ENCODE measurements around the gene TAS2R60.
"Not testable (repeated sequence)": the region's sequence is repeated elsewhere in the genome, so short reads cannot be mapped to it uniquely, and the experiment has no call there.

The TAS2R60 gene

GRCh38 chr7:143444063-143444782, 970 bp downstream of the TAS2R60 start:
- DNase-seq: no peak

- DNase-seq: no peak
Measured at GRCh38 chr7:143444785-143445184, 1.5 kb downstream of the TAS2R60 start.

GRCh38 chr7:143447466-143447865, 4.2 kb downstream of the TAS2R60 start:
- DNase-seq: no peak

GRCh38 chr7:143448429-143448828, 5.2 kb downstream of the TAS2R60 start:
- DNase-seq: no peak

- no peak for DNase-seq
Measured at GRCh38 chr7:143449793-143450192, 6.5 kb downstream of the TAS2R60 start.

- DNase-seq: no peak
Measured at GRCh38 chr7:143451122-143451521, 7.9 kb downstream of the TAS2R60 start.

- DNase-seq: no peak
Measured at GRCh38 chr7:143451746-143452145, 8.5 kb downstream of the TAS2R60 start.

GRCh38 chr7:143452495-143452894, 9.2 kb downstream of the TAS2R60 start:
- DNase-seq: no peak

- no peak for DNase-seq
Measured at GRCh38 chr7:143454091-143454680, 10.9 kb downstream of the TAS2R60 start.

GRCh38 chr7:143455491-143455890, 12.2 kb downstream of the TAS2R60 start:
- DNase-seq: no peak

GRCh38 chr7:143455942-143456341, 12.7 kb downstream of the TAS2R60 start:
- no peak for DNase-seq

GRCh38 chr7:143456992-143457793, 13.9 kb downstream of the TAS2R60 start:
- DNase-seq: no peak

GRCh38 chr7:143458263-143458662, 15.0 kb downstream of the TAS2R60 start:
- no peak for DNase-seq

- DNase-seq: no peak
Measured at GRCh38 chr7:143458681-143459080, 15.4 kb downstream of the TAS2R60 start.

- no peak for DNase-seq
Measured at GRCh38 chr7:143459359-143459758, 16.1 kb downstream of the TAS2R60 start.

GRCh38 chr7:143460271-143460979, 17.2 kb downstream of the TAS2R60 start:
- DNase-seq: no peak

- no peak for DNase-seq
Measured at GRCh38 chr7:143462045-143462444, 18.8 kb downstream of the TAS2R60 start.

GRCh38 chr7:143463556-143463955, 20.3 kb downstream of the TAS2R60 start:
- DNase-seq: no peak

- DNase-seq: no peak
Measured at GRCh38 chr7:143463957-143464356, 20.7 kb downstream of the TAS2R60 start.

- DNase-seq: no peak
Measured at GRCh38 chr7:143467724-143468123, 24.5 kb downstream of the TAS2R60 start.

GRCh38 chr7:143472071-143472689, 28.9 kb downstream of the TAS2R60 start:
- DNase-seq: not testable (repeated sequence)

GRCh38 chr7:143477501-143478150, 34.4 kb downstream of the TAS2R60 start, which contains the start of gene TAS2R41:
Gene TAS2R41 (plus strand): TSS chr7:143477873. CDS start chr7:143477873, 0 bp downstream.
- no peak for DNase-seq

All from NCI-H1048 (cell line).